HEK293 (cell line): ENCODE results near the gene FRAS1.

Source experiments
- CTCF ChIA-PET: fragments of 350-600 bp; formaldehyde crosslinking; extraction: SDS; loops from one replicate; lab custom pipeline; 2021; ENCODE audit warnings: antibody characterized with exemption; lab: Yijun Ruan, JAX
- POLR2A ChIA-PET: fragments of 300-600 bp; formaldehyde crosslinking; extraction: SDS; loops from one replicate; lab custom pipeline; 2020; ENCODE audit warnings: antibody characterized with exemption, inconsistent platforms; lab: Yijun Ruan, JAX
- H3K27ac ChIP-seq: fragments of 200-500 bp; sonication (Bioruptor generic); 2 replicates; pipeline ENCODE4 v1.5.1; 2014; ENCODE audit warnings: low read depth, low read length, control low read depth, inconsistent platforms; ENCODE audit errors: extremely low read depth
- H3K36me3 ChIP-seq, 2 experiments: fragments of 200-500 bp in 1 of 2; sonication (Bioruptor generic) in 1 of 2; 1 replicate in 1 of 2; 2 replicates in 1 of 2; pipeline ENCODE4 v1.5.1; 2014 to 2017; ENCODE audit warnings: inconsistent platforms in 2 of 2, low read length in 2 of 2; ENCODE audit not compliant: control insufficient read depth in 2 of 2, insufficient read depth in 1 of 2
- H3K4me1 ChIP-seq: fragments of 200-500 bp; sonication (Bioruptor generic); 2 replicates; pipeline ENCODE4 v1.5.1; 2014; ENCODE audit warnings: mild to moderate bottlenecking, low read length, inconsistent platforms; ENCODE audit not compliant: control insufficient read depth, insufficient read depth
- H3K4me3 ChIP-seq: 2 replicates; pipeline ENCODE4 v1.5.1; 2011; ENCODE audit warnings: low read depth, mild to moderate bottlenecking, control low read depth, low read length, moderate library complexity
- H3K9me3 ChIP-seq: fragments of 200-500 bp; sonication (Bioruptor generic); 2 replicates; pipeline ENCODE4 v1.5.1; 2014; ENCODE audit warnings: low read depth, low read length, inconsistent platforms; ENCODE audit not compliant: control insufficient read depth, insufficient read depth
- IKZF3 ChIP-seq: fragments of 450-650 bp; IDR thresholded peaks from 2 replicates; pipeline ENCODE4 v1.5.0; 2018; ENCODE audit warnings: missing biosample characterization, mild to moderate bottlenecking, missing genetic modification characterization, moderate library complexity
- KLF10 ChIP-seq: fragments of 450-650 bp; IDR thresholded peaks from 2 replicates; pipeline ENCODE4 v1.5.1; 2018; ENCODE audit warnings: missing biosample characterization, mild to moderate bottlenecking, missing genetic modification characterization
- KLF9 ChIP-seq: fragments of 450-650 bp; formaldehyde crosslinking; IDR thresholded peaks from 2 replicates; pipeline ENCODE4 v1.5.1; 2016; ENCODE audit warnings: missing biosample characterization, missing genetic modification characterization, low read depth
- OVOL3 ChIP-seq: fragments of 450-650 bp; formaldehyde crosslinking; IDR thresholded peaks from 2 replicates; pipeline ENCODE4 v1.5.1; 2016; ENCODE audit warnings: missing biosample characterization, missing genetic modification characterization
- PRDM1 ChIP-seq: fragments of 450-650 bp; formaldehyde crosslinking; IDR thresholded peaks from 2 replicates; pipeline ENCODE4; 2016; ENCODE audit warnings: missing biosample characterization, missing genetic modification characterization
- SCRT2 ChIP-seq: fragments of 450-650 bp; formaldehyde crosslinking; IDR thresholded peaks from 2 replicates; pipeline ENCODE4 v1.5.1; 2016; ENCODE audit warnings: missing biosample characterization, missing genetic modification characterization
- ZBTB21 ChIP-seq: fragments of 450-650 bp; formaldehyde crosslinking; IDR thresholded peaks from 2 replicates; pipeline ENCODE4 v1.5.1; 2017; ENCODE audit warnings: missing biosample characterization, missing genetic modification characterization
- ZEB2 ChIP-seq: fragments of 450-650 bp; formaldehyde crosslinking; IDR thresholded peaks from 2 replicates; pipeline ENCODE4 v1.5.1; 2016; ENCODE audit warnings: missing biosample characterization, missing genetic modification characterization
- ZFP41 ChIP-seq: fragments of 450-650 bp; formaldehyde crosslinking; IDR thresholded peaks from 2 replicates; pipeline ENCODE4 v1.5.1; 2016; ENCODE audit warnings: missing biosample characterization, missing genetic modification characterization, borderline replicate concordance
- ZNF138 ChIP-seq: fragments of 450-650 bp; formaldehyde crosslinking; IDR thresholded peaks from 2 replicates; pipeline ENCODE4 v1.5.1; 2016; ENCODE audit warnings: missing biosample characterization, missing genetic modification characterization, borderline replicate concordance
- ZNF140 ChIP-seq: fragments of 450-650 bp; formaldehyde crosslinking; IDR thresholded peaks from 2 replicates; pipeline ENCODE4 v1.5.1; 2016; ENCODE audit warnings: missing biosample characterization, missing genetic modification characterization
- ZNF169 ChIP-seq: fragments of 450-650 bp; formaldehyde crosslinking; IDR thresholded peaks from 2 replicates; pipeline ENCODE4 v1.5.1; 2016; ENCODE audit warnings: missing biosample characterization, missing genetic modification characterization
- ZNF184 ChIP-seq: fragments of 450-650 bp; IDR thresholded peaks from 2 replicates; pipeline ENCODE4 v1.5.1; 2018; ENCODE audit warnings: missing biosample characterization, mild to moderate bottlenecking, missing genetic modification characterization
- ZNF23 ChIP-seq: fragments of 450-650 bp; formaldehyde crosslinking; IDR thresholded peaks from 2 replicates; pipeline ENCODE4 v1.5.1; 2016; ENCODE audit warnings: missing biosample characterization, missing genetic modification characterization, borderline replicate concordance
- ZNF311 ChIP-seq: fragments of 450-650 bp; formaldehyde crosslinking; IDR thresholded peaks from 2 replicates; pipeline ENCODE4 v1.5.1; 2017; ENCODE audit warnings: missing biosample characterization, missing genetic modification characterization, borderline replicate concordance
- ZNF37A ChIP-seq: fragments of 450-650 bp; IDR thresholded peaks from 2 replicates; pipeline ENCODE4 v1.5.1; 2018; ENCODE audit warnings: missing biosample characterization, missing genetic modification characterization
- ZNF510 ChIP-seq: fragments of 450-650 bp; formaldehyde crosslinking; IDR thresholded peaks from 2 replicates; pipeline ENCODE4 v1.5.1; 2018; ENCODE audit warnings: mild to moderate bottlenecking, missing genetic modification characterization, missing biosample characterization; ENCODE audit not compliant: insufficient replicate concordance
- ZNF548 ChIP-seq: fragments of 450-650 bp; formaldehyde crosslinking; IDR thresholded peaks from 2 replicates; pipeline ENCODE4 v1.5.1; 2016; ENCODE audit warnings: missing biosample characterization, missing genetic modification characterization
- ZNF585B ChIP-seq: fragments of 450-650 bp; formaldehyde crosslinking; IDR thresholded peaks from 2 replicates; pipeline ENCODE4 v1.5.1; 2016; ENCODE audit warnings: missing biosample characterization, missing genetic modification characterization
- ZNF701 ChIP-seq: fragments of 450-650 bp; formaldehyde crosslinking; IDR thresholded peaks from 2 replicates; pipeline ENCODE4 v1.5.1; 2016; ENCODE audit warnings: missing biosample characterization, missing genetic modification characterization
- ZNF785 ChIP-seq: fragments of 450-650 bp; formaldehyde crosslinking; IDR thresholded peaks from 2 replicates; pipeline ENCODE4 v1.5.1; 2016; ENCODE audit warnings: missing biosample characterization, missing genetic modification characterization
- TF ChIP-seq, protein P1 (sequence below): fragments of 450-650 bp; formaldehyde crosslinking; IDR thresholded peaks from 2 replicates; pipeline ENCODE4 v1.5.1; 2016; ENCODE audit warnings: missing biosample characterization, missing genetic modification characterization
- TF ChIP-seq, protein P2 (sequence below): fragments of 450-650 bp; formaldehyde crosslinking; IDR thresholded peaks from 2 replicates; pipeline ENCODE4 v1.5.1; 2016; ENCODE audit warnings: missing biosample characterization, missing genetic modification characterization
- TF ChIP-seq, protein P3 (sequence below): fragments of 450-650 bp; formaldehyde crosslinking; IDR thresholded peaks from 2 replicates; pipeline ENCODE4 v1.5.1; 2016; ENCODE audit warnings: missing biosample characterization, missing genetic modification characterization

FRAS1 gene

DNA sequence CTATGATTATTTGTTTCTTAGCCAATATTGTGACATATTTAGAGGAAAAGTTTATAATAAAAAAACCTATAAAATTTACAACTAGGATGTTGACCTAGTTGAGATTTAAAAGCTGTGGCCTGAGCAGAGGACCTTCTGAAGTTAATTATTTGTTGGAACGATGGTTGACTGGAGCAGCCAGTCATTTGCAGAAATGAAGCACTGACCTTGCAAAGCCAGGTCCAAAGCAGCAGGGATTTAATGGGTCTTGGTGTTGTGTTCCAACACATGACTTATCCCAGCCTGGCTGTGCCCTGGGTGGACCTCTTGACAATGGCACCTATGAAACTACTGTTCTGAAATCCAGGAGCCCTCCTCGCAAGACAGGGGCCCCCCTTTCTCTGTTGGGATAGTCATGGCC, 235.2 kb downstream of the FRAS1 start (continued):
- no peak for TF ChIP-seq ZNF184 (tag by site-specific recombination)
- no peak for TF ChIP-seq SCRT2 (tag by site-specific recombination)
- TF ChIP-seq OVOL3 (tag by site-specific recombination) = no peak
- TF ChIP-seq, protein P1, sequence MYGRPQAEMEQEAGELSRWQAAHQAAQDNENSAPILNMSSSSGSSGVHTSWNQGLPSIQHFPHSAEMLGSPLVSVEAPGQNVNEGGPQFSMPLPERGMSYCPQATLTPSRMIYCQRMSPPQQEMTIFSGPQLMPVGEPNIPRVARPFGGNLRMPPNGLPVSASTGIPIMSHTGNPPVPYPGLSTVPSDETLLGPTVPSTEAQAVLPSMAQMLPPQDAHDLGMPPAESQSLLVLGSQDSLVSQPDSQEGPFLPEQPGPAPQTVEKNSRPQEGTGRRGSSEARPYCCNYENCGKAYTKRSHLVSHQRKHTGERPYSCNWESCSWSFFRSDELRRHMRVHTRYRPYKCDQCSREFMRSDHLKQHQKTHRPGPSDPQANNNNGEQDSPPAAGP (tag by site-specific recombination) = no peak
- TF ChIP-seq ZNF23 (tag by site-specific recombination) = no peak
- no peak for TF ChIP-seq ZNF701 (tag by site-specific recombination)

DNA sequence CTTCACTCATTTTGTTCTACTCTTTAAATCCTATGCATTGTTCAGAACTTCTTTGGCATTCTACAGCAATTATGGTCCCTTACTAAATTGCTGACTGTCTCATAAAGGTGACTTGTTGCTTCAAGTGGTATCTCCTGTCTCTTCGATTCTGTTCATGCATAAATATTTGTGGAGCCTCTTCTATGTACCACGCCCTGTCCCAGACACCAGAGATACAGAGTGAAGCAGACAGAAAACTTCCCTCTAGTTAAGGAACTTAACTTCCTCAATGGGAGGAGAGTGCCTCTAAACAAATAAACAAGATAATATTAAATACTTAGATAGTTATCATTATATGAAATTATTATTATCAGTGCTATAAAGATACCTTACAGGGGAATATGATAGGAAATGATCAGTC, 235.7 kb downstream of the FRAS1 start:
- POLR2A ChIA-PET = no interaction called here
- Histone ChIP-seq H3K9me3 (no peaks in the 10 kb centered on the region), H3K4me3 (no peak overlapping the region), H3K36me3 (no peaks in the 10 kb centered on the region), H3K27ac (no peak overlapping the region), H3K4me1 (no peaks in the 10 kb centered on the region)
- TF ChIP-seq ZNF785 = no peak
- no peak for TF ChIP-seq ZEB2 (tag by site-specific recombination)
- no peak for TF ChIP-seq ZNF37A (tag by site-specific recombination)
- TF ChIP-seq ZNF138 (tag by site-specific recombination) = no peak
- TF ChIP-seq, protein P2, sequence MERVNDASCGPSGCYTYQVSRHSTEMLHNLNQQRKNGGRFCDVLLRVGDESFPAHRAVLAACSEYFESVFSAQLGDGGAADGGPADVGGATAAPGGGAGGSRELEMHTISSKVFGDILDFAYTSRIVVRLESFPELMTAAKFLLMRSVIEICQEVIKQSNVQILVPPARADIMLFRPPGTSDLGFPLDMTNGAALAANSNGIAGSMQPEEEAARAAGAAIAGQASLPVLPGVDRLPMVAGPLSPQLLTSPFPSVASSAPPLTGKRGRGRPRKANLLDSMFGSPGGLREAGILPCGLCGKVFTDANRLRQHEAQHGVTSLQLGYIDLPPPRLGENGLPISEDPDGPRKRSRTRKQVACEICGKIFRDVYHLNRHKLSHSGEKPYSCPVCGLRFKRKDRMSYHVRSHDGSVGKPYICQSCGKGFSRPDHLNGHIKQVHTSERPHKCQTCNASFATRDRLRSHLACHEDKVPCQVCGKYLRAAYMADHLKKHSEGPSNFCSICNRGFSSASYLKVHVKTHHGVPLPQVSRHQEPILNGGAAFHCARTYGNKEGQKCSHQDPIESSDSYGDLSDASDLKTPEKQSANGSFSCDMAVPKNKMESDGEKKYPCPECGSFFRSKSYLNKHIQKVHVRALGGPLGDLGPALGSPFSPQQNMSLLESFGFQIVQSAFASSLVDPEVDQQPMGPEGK (tag by site-specific recombination) = no peak
- no peak for TF ChIP-seq ZNF548 (tag by site-specific recombination)
- TF ChIP-seq ZNF140 (tag by site-specific recombination) = no peak
- no peak for TF ChIP-seq ZNF510
- TF ChIP-seq ZNF585B (tag by site-specific recombination) = no peak
- TF ChIP-seq, protein P3, sequence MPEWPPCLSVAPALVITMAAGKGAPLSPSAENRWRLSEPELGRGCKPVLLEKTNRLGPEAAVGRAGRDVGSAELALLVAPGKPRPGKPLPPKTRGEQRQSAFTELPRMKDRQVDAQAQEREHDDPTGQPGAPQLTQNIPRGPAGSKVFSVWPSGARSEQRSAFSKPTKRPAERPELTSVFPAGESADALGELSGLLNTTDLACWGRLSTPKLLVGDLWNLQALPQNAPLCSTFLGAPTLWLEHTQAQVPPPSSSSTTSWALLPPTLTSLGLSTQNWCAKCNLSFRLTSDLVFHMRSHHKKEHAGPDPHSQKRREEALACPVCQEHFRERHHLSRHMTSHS (tag by site-specific recombination) = no peak
- no peak for TF ChIP-seq ZNF311 (tag by site-specific recombination)
- no peak for TF ChIP-seq PRDM1 (tag by site-specific recombination)
- TF ChIP-seq KLF10 = no peak
- no peak for TF ChIP-seq KLF9
- TF ChIP-seq ZNF169 (tag by site-specific recombination) = no peak
- no peak for TF ChIP-seq ZFP41 (tag by site-specific recombination)
- no peak for TF ChIP-seq IKZF3 (tag by site-specific recombination)
- no peak for TF ChIP-seq ZBTB21 (tag by site-specific recombination)
- CTCF ChIA-PET = no interaction called here
